T-cell (primary cell): ENCODE results near the gene PTPRS. TPM values are rescaled to one million over a fixed set of nuclear protein-coding genes. Genes with fewer than 3 reads are reported as not detected.
A peak's percentile ranks its signal among the peaks of the same experiment; 100 is the strongest.

Experiments
- ATAC-seq, 4 experiments: fragments of 200-7000 bp in 3 of 4; fragments of 150-1000 bp in 1 of 4; cut with Tn5 transposase; replicated peaks in 1 of 4; 1 replicate in 3 of 4; 2 replicates in 1 of 4; pipeline ENCODE4 v1.10.0; 2021; ENCODE audit warnings: moderate library complexity in 3 of 4, mild to moderate bottlenecking in 2 of 4, moderate number of reproducible peaks in 1 of 4
- CTCF ChIA-PET, 2 donors: fragments of 300-600 bp; sonication (Branson Sonifier 250); formaldehyde crosslinking; loops; one replicate each; lab custom pipeline; 2022; ENCODE audit warnings: antibody characterized with exemption in 2 of 2; lab: Charles Lee
- POLR2A ChIA-PET, 2 donors: fragments of 300-600 bp; sonication (Branson Sonifier 250); formaldehyde crosslinking; loops; one replicate each; lab custom pipeline; 2022; ENCODE audit warnings: antibody characterized with exemption in 2 of 2; lab: Charles Lee
- DNase-seq, 35 experiments: peaks; one replicate each; pipeline versions ENCODE4 v3.0.0 to v3.0.0-alpha.2; 2013 to 2023
- H3K27ac ChIP-seq: one replicate; pipeline ENCODE4 v1.5.1; 2013; ENCODE audit warnings: low read length
- H3K27me3 ChIP-seq, 2 experiments: replicated peaks in 1 of 2; 1 replicate in 1 of 2; 2 replicates in 1 of 2; pipeline versions ENCODE4 v1.6.1 to v1.7.0; 2013; ENCODE audit warnings: low read length in 1 of 2, mixed read lengths in 1 of 2; ENCODE audit not compliant: control insufficient read depth in 2 of 2, insufficient read depth in 2 of 2; ENCODE audit errors: extremely low read depth in 1 of 2
- H3K36me3 ChIP-seq, 2 donors: 1 replicate in 1 of 2; 2 replicates in 1 of 2; pipeline versions ENCODE4 v1.6.1 to v1.7.0; 2013; ENCODE audit warnings: low read length in 1 of 2; ENCODE audit not compliant: control insufficient read depth in 2 of 2, insufficient read depth in 1 of 2; ENCODE audit errors: extremely low read depth in 1 of 2
- H3K4me1 ChIP-seq, 2 experiments: 1 replicate in 1 of 2; 2 replicates in 1 of 2; pipeline versions ENCODE4 v1.6.1 to v1.7.0; 2013; ENCODE audit warnings: low read length in 2 of 2, mixed read lengths in 1 of 2; ENCODE audit not compliant: insufficient read depth in 2 of 2, control insufficient read depth in 1 of 2; ENCODE audit errors: extremely low read depth in 1 of 2
- H3K4me3 ChIP-seq, 2 donors: 1 replicate in 1 of 2; 2 replicates in 1 of 2; pipeline versions ENCODE4 v1.5.1 to v1.7.0; 2013; ENCODE audit warnings: mild to moderate bottlenecking in 2 of 2, low read length in 1 of 2, moderate library complexity in 1 of 2; ENCODE audit not compliant: control insufficient read depth in 1 of 2; ENCODE audit errors: extremely low read depth in 1 of 2
- H3K9me3 ChIP-seq: 2 replicates; pipeline ENCODE4 v1.7.0; 2013
- H3K27ac Mint-ChIP-seq, 2 donors: one replicate each; pipeline ENCODE4 v1.8.0; 2020 to 2021; ENCODE audit warnings: mild to moderate bottlenecking in 2 of 2, mixed read lengths in 2 of 2
- H3K27me3 Mint-ChIP-seq, 2 donors: one replicate each; pipeline ENCODE4 v1.8.0; 2021 to 2022; ENCODE audit warnings: mixed read lengths in 2 of 2
- H3K36me3 Mint-ChIP-seq: one replicate; pipeline ENCODE4 v1.8.0; 2021; ENCODE audit warnings: mixed read lengths
- H3K4me1 Mint-ChIP-seq, 3 donors: one replicate each; pipeline ENCODE4 v1.8.0; 2020 to 2022; ENCODE audit warnings: mixed read lengths in 3 of 3, mild to moderate bottlenecking in 1 of 3
- H3K4me3 Mint-ChIP-seq, 3 donors: one replicate each; pipeline ENCODE4 v1.8.0; 2020 to 2022; ENCODE audit warnings: mild to moderate bottlenecking in 3 of 3, mixed read lengths in 3 of 3, moderate library complexity in 3 of 3
- H3K9me3 Mint-ChIP-seq, 3 donors: one replicate each; pipeline ENCODE4 v1.8.0; 2020 to 2022; ENCODE audit warnings: mixed read lengths in 3 of 3
- WGBS: methylation state at CpG from one replicate; pipeline ENCODE4 v1.1.5; 2013; ENCODE audit warnings: missing lambda C conversion rate; ENCODE audit not compliant: insufficient coverage; 5-methylcytosine and 5-hydroxymethylcytosine counted together
- total RNA-seq, 35 experiments: library from RNA in 6 of 35; stranded (reverse) in 6 of 35; fragments of 120-200 nt in 1 of 35; gene quantifications; one replicate each; pipeline versions ENCODE4 v1.2.1 to v1.2.4 and lab custom pipeline; 2013 to 2026

PTPRS gene
- total RNA-seq, 5 donors from 2014 or later (not counting 1 experiment from before 2014, with no cell fraction given) = 2.9 to 5.6 (median 4.1) TPM

GRCh38 chr19:5351731-5352228 lies 11.2 kb upstream of the PTPRS start:
- POLR2A ChIA-PET = no interaction called here
- Histone ChIP-seq H3K4me1 (no peaks in the 10 kb centered on the region), H3K27ac (no peak overlapping the region), H3K27me3 (peaks cover 0 to 35% of the 10 kb centered on the region in 2 experiments), H3K9me3 (no peaks in the 10 kb centered on the region), H3K4me3 (no peak overlapping the region), H3K36me3 (no peaks in the 10 kb centered on the region)
- DNase-seq (no peak), ATAC-seq (no peak)
- H3K27me3 Mint-ChIP-seq = peaks cover 36 to 41% of the 10 kb centered on the region in 2 donors
- H3K27ac Mint-ChIP-seq = no peak overlapping the region
- peaks cover under 1 to 6% (median 4%) of the 10 kb centered on the region in 3 donors for H3K9me3 Mint-ChIP-seq
- CTCF ChIA-PET = no interaction called here
- H3K36me3 Mint-ChIP-seq = no peaks in the 10 kb centered on the region
- no peak overlapping the region for H3K4me3 Mint-ChIP-seq
- H3K4me1 Mint-ChIP-seq = no peaks in the 10 kb centered on the region
- 68% methylated on average over 2 of the region's 2 CpGs for WGBS

- Mint-ChIP-seq H3K4me3 (no peak overlapping the region), H3K27ac (no peak overlapping the region), H3K27me3 (peaks cover 25 to 31% of the 10 kb centered on the region in 2 donors), H3K36me3 (no peaks in the 10 kb centered on the region), H3K4me1 (no peaks in the 10 kb centered on the region), H3K9me3 (peaks cover 4 to 6% (median 4%) of the 10 kb centered on the region in 3 donors)
- ChIA-PET CTCF (no interaction called here), POLR2A (no interaction called here)
- DNase-seq (no peak), ATAC-seq (no peak)
- WGBS = 76% methylated on average over 3 of the region's 3 CpGs
- Histone ChIP-seq H3K4me1 (no peaks in the 10 kb centered on the region), H3K4me3 (no peak overlapping the region), H3K9me3 (no peaks in the 10 kb centered on the region), H3K27me3 (peaks cover 0 to 25% of the 10 kb centered on the region in 2 experiments), H3K27ac (no peak overlapping the region), H3K36me3 (no peaks in the 10 kb centered on the region)
These were observed 8.4 kb upstream of the PTPRS start for GRCh38 chr19:5349041-5349440.

DNA sequence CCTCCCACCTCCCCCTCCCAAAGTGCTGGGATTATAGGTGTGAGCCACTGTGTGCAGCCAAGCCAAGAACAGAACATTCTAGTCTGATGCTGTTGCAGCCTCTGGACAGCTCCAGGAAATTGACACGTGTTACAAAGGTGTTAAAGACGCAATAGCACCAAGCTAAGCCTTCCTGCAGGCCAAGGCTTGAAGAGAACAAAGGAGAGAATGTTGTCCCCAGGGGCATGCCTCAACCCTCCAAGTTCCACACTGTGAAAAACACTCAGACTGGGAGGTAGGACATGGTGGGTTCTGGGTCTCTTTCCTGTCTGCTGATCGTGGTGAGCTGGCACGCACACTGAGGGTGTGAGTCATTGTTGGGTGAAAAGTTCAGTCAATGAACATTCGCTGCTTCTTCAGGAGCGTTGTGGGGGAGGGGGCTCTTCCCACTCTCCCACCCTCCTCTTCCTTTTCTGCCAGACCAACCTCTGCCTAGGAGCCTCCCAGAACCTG lies 5.3 kb upstream of the PTPRS start:
- no peaks in the 10 kb centered on the region for H3K36me3 Mint-ChIP-seq
- H3K4me3 ChIP-seq = no peak overlapping the region
- DNase-seq (no peak), ATAC-seq (no peak)
- ChIA-PET CTCF (no interaction called here), POLR2A (no interaction called here)
- H3K4me1 Mint-ChIP-seq = peaks cover 0 to 10% (median 2%) of the 10 kb centered on the region in 3 donors
- WGBS = 0% methylated on average over 1 of the region's 6 CpGs
- H3K4me3 Mint-ChIP-seq = no peak overlapping the region
- no peak overlapping the region for H3K27ac Mint-ChIP-seq
- peaks cover 0 to 4% of the 10 kb centered on the region in 2 experiments for H3K4me1 ChIP-seq
- H3K27ac ChIP-seq = no peak overlapping the region
- H3K9me3 Mint-ChIP-seq = peaks cover 4 to 6% (median 4%) of the 10 kb centered on the region in 3 donors
- H3K27me3 ChIP-seq = peaks cover 5 to 44% of the 10 kb centered on the region in 2 experiments
- no peaks in the 10 kb centered on the region for H3K9me3 ChIP-seq
- H3K27me3 Mint-ChIP-seq = peaks cover 34 to 41% of the 10 kb centered on the region in 2 donors
- H3K36me3 ChIP-seq = no peaks in the 10 kb centered on the region

- no peak for DNase-seq
- Histone ChIP-seq H3K36me3 (no peaks in the 10 kb centered on the region), H3K27ac (no peak overlapping the region), H3K27me3 (peaks cover 7 to 50% of the 10 kb centered on the region in 2 experiments), H3K4me1 (peaks cover 0 to 17% of the 10 kb centered on the region in 2 experiments), H3K4me3 (no peak overlapping the region), H3K9me3 (no peaks in the 10 kb centered on the region)
- peaks cover 6 to 17% (median 8%) of the 10 kb centered on the region in 3 donors for H3K4me1 Mint-ChIP-seq
- CTCF ChIA-PET = no interaction called here
- WGBS = 100% methylated on average over 4 of the region's 9 CpGs
- H3K36me3 Mint-ChIP-seq = no peaks in the 10 kb centered on the region
- H3K27me3 Mint-ChIP-seq = peaks cover 33 to 45% of the 10 kb centered on the region in 2 donors
- no peak for ATAC-seq
- POLR2A ChIA-PET = no interaction called here
- no peak overlapping the region for H3K27ac Mint-ChIP-seq
- H3K9me3 Mint-ChIP-seq = peaks cover 4 to 6% (median 4%) of the 10 kb centered on the region in 3 donors
- no peak overlapping the region for H3K4me3 Mint-ChIP-seq
These were observed 3.2 kb upstream of the PTPRS start for GRCh38 chr19:5343848-5344247.

GRCh38 chr19:5342573-5343201 lies 2.1 kb upstream of the PTPRS start:
- Histone ChIP-seq H3K27ac (no peak overlapping the region), H3K27me3 (peaks cover 7 to 60% of the 10 kb centered on the region in 2 experiments), H3K4me3 (no peak overlapping the region), H3K4me1 (peaks cover 0 to 21% of the 10 kb centered on the region in 2 experiments), H3K9me3 (no peaks in the 10 kb centered on the region), H3K36me3 (no peaks in the 10 kb centered on the region)
- Mint-ChIP-seq H3K9me3 (peaks cover 4 to 5% (median 4%) of the 10 kb centered on the region in 3 donors), H3K4me1 (peaks cover 9 to 17% (median 10%) of the 10 kb centered on the region in 3 donors), H3K4me3 (no peak overlapping the region), H3K27me3 (peaks cover 36 to 54% of the 10 kb centered on the region in 2 donors), H3K27ac (no peak overlapping the region), H3K36me3 (no peaks in the 10 kb centered on the region)
- ATAC-seq (no peak), DNase-seq (no peak)
- ChIA-PET POLR2A (no interaction called here), CTCF (no interaction called here)
- 60% methylated on average over 6 of the region's 12 CpGs for WGBS

DNA sequence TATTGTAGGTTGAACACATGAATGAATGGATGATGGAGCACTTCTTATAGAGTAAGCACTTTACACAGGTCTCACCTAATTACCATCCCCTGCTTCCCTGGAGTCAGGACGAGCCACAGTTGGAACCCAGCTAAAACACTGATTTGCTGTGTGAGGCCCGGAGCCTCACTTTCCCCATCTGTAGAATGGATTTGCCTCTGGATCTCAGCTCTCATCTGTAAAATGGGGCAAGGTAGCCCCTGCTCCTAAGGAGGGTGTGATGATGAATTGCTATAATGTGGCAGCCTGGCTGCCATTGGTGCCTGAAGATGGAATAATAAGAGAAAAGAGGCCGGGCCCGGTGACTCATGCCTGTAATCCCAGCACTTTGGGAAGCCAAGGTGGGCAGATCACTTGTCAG lies 1.4 kb upstream of the PTPRS start:
- H3K36me3 Mint-ChIP-seq = no peaks in the 10 kb centered on the region
- Histone ChIP-seq H3K4me1 (peaks cover 0 to 21% of the 10 kb centered on the region in 2 experiments), H3K27me3 (peaks cover 7 to 67% of the 10 kb centered on the region in 2 experiments), H3K27ac (no peak overlapping the region), H3K36me3 (no peaks in the 10 kb centered on the region), H3K9me3 (no peaks in the 10 kb centered on the region), H3K4me3 (no peak overlapping the region)
- peaks cover 0 to 4% (median 0%) of the 10 kb centered on the region in 3 donors for H3K9me3 Mint-ChIP-seq
- peaks cover 9 to 18% (median 14%) of the 10 kb centered on the region in 3 donors for H3K4me1 Mint-ChIP-seq
- no peak for ATAC-seq
- ChIA-PET CTCF (no interaction called here), POLR2A (no interaction called here)
- WGBS = no CpG with 5 or more reads among the region's 4 CpGs
- peak overlapping the region; percentile 64 to 79 (median 67) for H3K4me3 Mint-ChIP-seq
- no peak for DNase-seq
- peaks cover 43 to 61% of the 10 kb centered on the region in 2 donors for H3K27me3 Mint-ChIP-seq
- H3K27ac Mint-ChIP-seq = no peak overlapping the region
